ENCODE results near the gene RHOC. TPM values are rescaled to one million over a fixed set of nuclear protein-coding genes. Genes with fewer than 3 reads are reported as not detected.
"Not testable (repeated sequence)": the region's sequence is repeated elsewhere in the genome, so short reads cannot be mapped to it uniquely, and the experiment has no call there.

The RHOC gene
- polyA plus RNA-seq (ENCODE audit: insufficient read length): 293 TPM

DNA sequence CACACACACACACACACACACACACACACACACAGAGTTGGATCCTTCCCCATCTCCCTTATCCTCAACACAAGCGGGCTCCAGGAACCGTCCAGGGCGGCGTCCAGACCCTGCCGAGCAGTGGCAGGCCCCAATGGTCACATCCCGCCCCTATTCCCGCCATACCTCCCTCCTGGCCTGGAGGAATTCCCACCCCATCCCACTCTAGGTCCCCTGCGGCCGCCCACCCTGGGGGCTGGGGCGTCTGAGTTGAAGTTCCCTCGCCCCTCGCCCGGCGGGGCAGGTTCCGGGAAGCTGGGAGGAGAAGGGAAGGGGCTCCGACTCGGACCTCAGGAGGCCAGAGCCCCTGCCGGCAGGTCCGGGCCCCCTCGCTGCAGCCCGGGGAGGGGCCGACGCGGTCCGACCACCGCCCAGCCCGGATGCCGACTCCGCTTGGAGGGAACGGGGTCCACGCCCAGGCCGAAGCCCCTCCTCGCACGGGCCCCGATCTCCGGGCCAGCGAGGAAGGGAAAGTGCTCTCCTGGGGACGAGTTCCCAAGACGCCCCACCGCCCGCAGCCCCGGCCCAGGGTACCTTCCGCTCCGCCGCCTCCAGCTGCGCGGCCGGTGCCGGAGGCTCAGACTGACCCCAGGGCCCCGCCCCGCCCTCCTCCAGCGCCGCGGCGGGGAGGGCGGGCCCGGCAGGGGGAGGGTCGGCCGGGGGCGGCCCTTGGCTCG, at the start of gene RHOC:
Gene RHOC (minus strand): TSS at position 623 of the 716 bp plus-strand sequence. CDS start 3,328 bp downstream, outside the sequence.
- peak; percentile 82 for DNase-seq

DNA sequence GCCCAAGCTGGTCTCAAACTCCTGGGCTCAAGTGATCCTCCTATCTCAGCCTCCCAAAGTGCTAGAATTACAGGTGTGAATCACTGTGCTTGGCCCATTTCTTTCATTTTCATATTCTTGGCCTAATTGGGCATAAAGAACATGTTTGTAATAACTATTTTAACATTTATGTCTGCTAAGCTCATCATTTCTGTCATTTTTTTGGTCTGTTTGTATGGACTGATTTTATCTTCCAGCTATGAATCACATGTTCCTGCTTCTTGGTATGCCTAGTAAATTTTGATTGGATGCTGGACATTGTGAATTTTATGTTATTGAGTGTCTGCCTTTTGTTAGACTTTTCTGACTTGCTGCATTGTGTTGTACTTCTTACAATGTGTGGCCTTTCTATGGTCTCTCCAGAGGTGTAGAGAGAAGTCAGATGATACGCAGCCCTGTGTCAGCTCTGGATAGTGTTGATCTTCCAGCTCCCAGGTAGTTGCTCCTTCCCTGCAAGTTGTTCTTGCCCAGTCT, 47.2 kb upstream of the RHOC start:
- DNase-seq: no peak

- DNase-seq: no peak
Observed at GRCh38 chr1:112748396-112748795, 41.5 kb upstream of the RHOC start.

- peak; percentile 51 for DNase-seq
Observed at GRCh38 chr1:112744009-112744578, 37.2 kb upstream of the RHOC start.

DNA sequence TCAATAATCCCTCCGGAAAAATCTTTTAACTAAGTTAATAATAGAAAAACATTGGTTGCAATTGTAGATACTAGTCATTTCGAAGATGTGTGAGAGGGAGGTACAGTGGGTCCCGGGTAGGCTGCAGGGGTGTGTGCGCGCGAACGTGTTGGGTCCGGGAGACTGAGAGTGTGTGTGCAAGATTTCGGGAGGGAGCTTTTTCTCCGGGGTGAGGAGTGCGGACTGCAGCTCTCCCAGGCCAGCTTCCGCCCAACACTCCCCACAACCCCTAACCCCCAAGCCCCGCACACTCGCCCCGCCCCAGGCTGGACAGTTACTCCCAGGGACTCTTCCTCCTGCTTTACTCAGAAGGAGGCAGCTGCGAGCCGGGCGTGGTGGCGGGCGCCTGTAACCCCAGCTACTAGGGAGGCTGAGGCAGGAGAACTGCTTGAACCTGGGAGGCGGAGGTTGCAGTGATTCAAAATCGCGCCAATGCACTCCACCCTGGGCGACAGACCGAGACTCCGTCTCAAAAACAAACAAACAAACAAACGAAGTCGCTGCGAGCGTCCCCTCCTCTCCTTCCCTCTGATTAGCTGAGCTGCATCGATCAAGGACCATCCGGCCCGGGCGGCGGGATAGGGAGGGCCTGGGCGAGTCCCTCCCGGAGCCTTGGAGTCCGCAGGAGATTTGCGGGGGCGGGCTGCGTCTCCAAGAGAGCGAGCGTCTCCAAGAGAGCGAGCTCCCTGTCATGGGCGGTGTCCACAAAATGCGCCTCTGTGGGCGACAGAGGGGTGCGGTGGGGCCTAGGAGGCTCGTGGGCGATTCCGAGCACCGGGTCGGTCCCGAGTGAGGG, 36.5 kb upstream of the RHOC start:
- DNase-seq: no peak

DNA sequence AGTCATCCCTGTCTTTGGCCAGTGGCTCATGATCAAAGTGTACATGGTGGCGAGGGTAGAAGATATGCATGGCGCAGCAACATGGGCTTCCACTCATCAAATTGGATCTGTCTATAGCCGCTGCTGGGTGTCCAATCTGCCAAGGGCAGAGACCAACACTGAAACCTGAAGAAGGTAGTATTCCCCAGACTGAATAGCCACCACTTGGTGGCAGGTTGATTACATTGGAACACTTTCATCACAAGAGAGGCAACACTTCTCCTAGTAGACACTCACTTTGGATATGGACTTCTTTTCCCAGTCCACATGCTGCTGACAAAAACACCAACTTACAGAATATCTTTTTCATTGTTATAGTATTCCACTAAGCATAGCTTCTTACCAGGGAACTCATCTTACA, 30.6 kb upstream of the RHOC start:
- no peak for DNase-seq

DNA sequence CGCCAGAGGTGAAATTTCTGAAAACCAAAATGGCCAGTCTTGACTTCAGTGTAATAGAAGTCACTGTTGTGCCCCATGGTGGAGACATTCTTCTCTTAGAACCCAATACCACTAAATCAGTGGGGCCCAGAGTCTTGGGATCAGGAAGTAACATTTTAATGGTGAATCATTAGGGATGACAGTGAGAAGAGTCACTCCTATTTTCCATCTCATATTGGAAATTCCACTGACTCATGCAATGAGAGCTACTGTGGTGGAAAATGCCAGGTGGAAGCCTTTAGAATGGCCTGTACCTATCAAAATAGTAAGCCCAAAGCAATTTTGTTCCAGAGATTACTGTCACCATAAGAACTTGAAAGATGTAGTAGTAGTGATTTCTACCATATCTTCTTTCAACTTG, 28.8 kb upstream of the RHOC start:
- no peak for DNase-seq

- no peak for DNase-seq
Observed at GRCh38 chr1:112731451-112731850, 24.5 kb upstream of the RHOC start.

- no peak for DNase-seq
Observed at GRCh38 chr1:112729909-112730308, 23.0 kb upstream of the RHOC start.

- DNase-seq: not testable (repeated sequence)
Observed at GRCh38 chr1:112729011-112729410, 22.1 kb upstream of the RHOC start.

GRCh38 chr1:112728306-112728971, 21.5 kb upstream of the RHOC start:
- not testable (repeated sequence) for DNase-seq

DNA sequence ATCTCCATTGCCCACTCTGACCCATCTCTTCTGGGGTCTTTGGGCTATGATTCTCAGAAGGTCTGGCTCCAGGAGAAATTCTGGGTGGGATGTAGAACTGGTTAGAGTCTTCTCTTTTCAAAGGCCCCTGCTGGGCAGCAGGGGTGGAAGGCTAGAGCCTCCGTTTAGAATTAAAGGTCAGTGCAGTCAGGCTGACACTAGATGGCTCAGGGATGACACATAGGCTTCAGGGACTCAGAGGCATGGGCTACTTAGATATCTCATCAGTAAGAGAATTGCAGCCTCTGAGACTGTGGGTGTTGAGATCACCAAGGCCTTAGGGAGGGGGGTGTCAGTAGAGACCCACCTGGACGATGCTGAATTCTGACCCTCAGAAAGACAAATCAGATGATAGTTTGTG, 20.8 kb upstream of the RHOC start:
- DNase-seq: no peak

- DNase-seq: not testable (repeated sequence)
Observed at GRCh38 chr1:112724240-112724639, 17.3 kb upstream of the RHOC start.

DNA sequence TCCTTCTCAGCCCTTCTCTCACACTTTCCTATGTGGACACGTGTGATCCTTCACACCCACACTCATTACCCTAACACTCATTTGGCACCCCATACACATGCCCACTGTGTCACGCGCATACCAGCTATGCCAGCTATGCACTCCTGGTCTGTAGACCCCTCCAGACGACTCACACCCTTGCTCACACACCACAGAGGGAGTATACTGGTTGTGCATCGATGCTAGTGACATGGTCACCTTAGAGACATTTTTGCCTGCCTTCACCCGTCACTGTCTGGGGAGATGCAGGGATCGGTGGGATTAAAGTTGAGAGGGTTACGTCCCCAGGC, 16.5 kb upstream of the RHOC start:
- DNase-seq: no peak

- no peak for DNase-seq
Observed at GRCh38 chr1:112722601-112723510, 15.9 kb upstream of the RHOC start.

- no peak for DNase-seq
Observed at GRCh38 chr1:112721966-112722524, 15.1 kb upstream of the RHOC start.

DNA sequence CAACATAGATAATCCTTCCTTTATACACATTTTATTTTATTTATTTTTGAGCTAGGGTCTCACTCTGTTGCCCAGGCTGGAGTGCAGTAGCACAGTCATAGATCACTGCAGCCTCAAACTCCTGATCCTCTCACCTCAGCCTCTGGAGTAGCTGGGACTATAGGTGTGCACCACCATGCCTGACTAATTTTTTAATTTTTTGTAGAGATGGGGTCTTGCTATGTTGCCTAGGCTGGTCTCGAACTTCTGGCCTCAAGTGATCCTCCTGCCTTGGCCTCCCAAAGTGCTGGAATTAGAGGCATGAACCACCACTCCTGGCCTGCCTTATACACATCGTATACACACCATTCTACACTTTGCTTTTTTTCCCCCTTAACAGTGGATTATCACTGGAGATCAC, 14.4 kb upstream of the RHOC start:
- DNase-seq: not testable (repeated sequence)

GRCh38 chr1:112720800-112721199, 13.9 kb upstream of the RHOC start:
- DNase-seq: no peak

GRCh38 chr1:112719706-112720105, 12.8 kb upstream of the RHOC start:
- DNase-seq: no peak

- peak; percentile 52 for DNase-seq
Observed at GRCh38 chr1:112718691-112719418, 11.9 kb upstream of the RHOC start.
